ENCODE results near the gene FLAD1. TPM values are rescaled to one million over a fixed set of nuclear protein-coding genes. Genes with fewer than 3 reads are reported as not detected.
A peak's percentile ranks its signal among the peaks of the same experiment; 100 is the strongest.

The FLAD1 gene
- total RNA-seq, 2 donors from 2014 or later: 53.1 to 84.2 TPM

- DNase-seq (ENCODE audit: low spot score) (no peak), ATAC-seq (no peak)
- H3K4me3 Mint-ChIP-seq: no peak overlapping the region
- no peaks in the 10 kb centered on the region for H3K27me3 Mint-ChIP-seq
- H3K9me3 Mint-ChIP-seq: no peaks in the 10 kb centered on the region
- H3K36me3 Mint-ChIP-seq: no peaks in the 10 kb centered on the region
- peaks cover 0 to 18% of the 10 kb centered on the region in 2 donors for H3K4me1 Mint-ChIP-seq (ENCODE audit: low read depth in 2 of 2)
- H3K27ac Mint-ChIP-seq: no peak overlapping the region
Measured at GRCh38 chr1:155022136-155022926, 39.2 kb downstream of the FLAD1 start.

DNA sequence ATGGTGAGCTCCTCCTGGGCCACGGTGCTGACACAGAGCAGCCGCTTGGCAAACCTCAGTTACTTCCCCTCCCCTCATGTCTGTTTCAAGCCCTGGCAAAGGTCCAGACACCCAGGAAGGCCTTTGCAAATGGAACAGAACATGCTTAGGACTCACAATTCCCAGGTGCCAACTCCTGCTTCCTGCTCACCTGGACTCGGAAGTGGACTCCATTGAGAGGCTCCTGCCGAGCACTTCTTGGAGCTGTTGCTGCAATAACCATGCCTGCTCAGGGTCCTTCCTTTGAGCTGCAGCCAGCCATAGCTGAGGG lies 39.7 kb downstream of the FLAD1 start:
- no peak for ATAC-seq
- Mint-ChIP-seq H3K9me3 (no peaks in the 10 kb centered on the region), H3K27me3 (no peaks in the 10 kb centered on the region), H3K36me3 (no peaks in the 10 kb centered on the region), H3K27ac (no peak overlapping the region), H3K4me1 (ENCODE audit: low read depth in 2 of 2) (peaks cover 0 to 14% of the 10 kb centered on the region in 2 donors), H3K4me3 (no peak overlapping the region)
- no peak for DNase-seq (ENCODE audit: low spot score)

DNA sequence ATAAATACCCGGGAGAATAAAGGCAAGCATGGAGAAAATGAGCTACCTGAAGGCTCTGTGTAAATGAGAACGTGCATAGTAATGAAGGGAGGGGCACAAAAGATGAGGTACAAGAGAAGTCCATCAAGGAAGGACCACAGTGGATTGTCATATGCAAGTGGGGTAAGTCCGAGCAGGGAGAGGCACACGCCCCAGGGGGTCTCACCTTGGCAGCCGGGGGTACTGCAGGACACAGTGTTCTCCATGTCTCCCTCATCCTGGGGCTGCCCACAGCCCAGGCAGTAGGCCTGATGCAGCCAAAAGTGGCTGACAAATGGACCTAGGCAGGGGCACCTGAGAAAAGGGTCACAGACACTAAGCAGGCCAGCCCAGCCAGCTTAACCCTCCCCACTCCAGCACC lies 40.5 kb downstream of the FLAD1 start:
- no peak overlapping the region for H3K27ac Mint-ChIP-seq
- H3K27me3 Mint-ChIP-seq: no peaks in the 10 kb centered on the region
- ATAC-seq: peak in 1 of 2 donors; percentile 40
- DNase-seq (ENCODE audit: low spot score): no peak
- H3K36me3 Mint-ChIP-seq: no peaks in the 10 kb centered on the region
- H3K4me3 Mint-ChIP-seq: no peak overlapping the region
- no peaks in the 10 kb centered on the region for H3K9me3 Mint-ChIP-seq
- H3K4me1 Mint-ChIP-seq (ENCODE audit: low read depth in 2 of 2): peaks cover 0 to 13% of the 10 kb centered on the region in 2 donors

DNA sequence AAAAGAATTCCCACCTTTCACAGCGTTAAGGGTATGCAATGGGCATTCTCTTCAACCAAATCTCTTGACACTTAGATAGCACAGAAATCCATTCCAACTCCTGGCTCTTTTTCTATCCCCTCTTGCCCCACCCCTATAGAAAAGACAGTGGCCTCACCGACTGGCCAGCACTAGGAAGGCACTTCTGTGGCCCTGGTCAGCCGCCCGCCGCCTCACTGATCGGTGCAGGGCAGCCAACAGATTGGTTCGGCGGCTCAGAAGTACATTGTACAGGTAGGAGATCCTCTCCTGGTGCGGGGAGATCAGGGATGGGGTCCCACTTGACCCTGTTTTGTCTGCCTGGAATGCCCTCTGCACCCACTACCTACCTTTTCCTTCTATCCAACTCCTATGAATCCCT lies 41.2 kb downstream of the FLAD1 start:
- Mint-ChIP-seq H3K36me3 (no peaks in the 10 kb centered on the region), H3K4me3 (no peak overlapping the region), H3K27me3 (no peaks in the 10 kb centered on the region), H3K4me1 (ENCODE audit: low read depth in 2 of 2) (peaks cover 0 to 12% of the 10 kb centered on the region in 2 donors), H3K9me3 (no peaks in the 10 kb centered on the region), H3K27ac (no peak overlapping the region)
- DNase-seq (ENCODE audit: low spot score): no peak
- no peak for ATAC-seq

DNA sequence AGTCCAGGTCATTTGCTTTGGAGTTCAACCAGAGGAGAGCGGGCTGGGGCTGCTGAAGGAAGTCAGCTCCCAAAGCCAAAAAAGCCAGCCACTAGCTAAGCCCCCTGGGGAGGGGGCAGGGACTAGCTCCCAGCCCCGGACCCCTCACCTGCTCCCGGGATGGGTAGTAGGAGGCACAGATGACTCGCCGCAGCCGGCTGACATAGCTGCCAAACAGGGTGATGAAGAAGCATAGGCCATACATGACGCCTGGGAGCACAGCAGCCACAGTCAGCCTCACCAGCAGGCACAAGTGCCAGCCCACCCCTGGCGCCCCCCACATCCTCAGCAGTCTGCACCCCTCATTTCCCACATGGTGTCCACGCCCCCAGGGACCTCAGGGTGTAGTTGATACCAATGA lies 43.0 kb downstream of the FLAD1 start:
- DNase-seq (ENCODE audit: low spot score) (no peak), ATAC-seq (no peak)
- Mint-ChIP-seq H3K9me3 (no peaks in the 10 kb centered on the region), H3K36me3 (no peaks in the 10 kb centered on the region), H3K4me3 (no peak overlapping the region), H3K27me3 (no peaks in the 10 kb centered on the region), H3K4me1 (ENCODE audit: low read depth in 2 of 2) (peaks cover 0 to 4% of the 10 kb centered on the region in 2 donors), H3K27ac (no peak overlapping the region)

DNA sequence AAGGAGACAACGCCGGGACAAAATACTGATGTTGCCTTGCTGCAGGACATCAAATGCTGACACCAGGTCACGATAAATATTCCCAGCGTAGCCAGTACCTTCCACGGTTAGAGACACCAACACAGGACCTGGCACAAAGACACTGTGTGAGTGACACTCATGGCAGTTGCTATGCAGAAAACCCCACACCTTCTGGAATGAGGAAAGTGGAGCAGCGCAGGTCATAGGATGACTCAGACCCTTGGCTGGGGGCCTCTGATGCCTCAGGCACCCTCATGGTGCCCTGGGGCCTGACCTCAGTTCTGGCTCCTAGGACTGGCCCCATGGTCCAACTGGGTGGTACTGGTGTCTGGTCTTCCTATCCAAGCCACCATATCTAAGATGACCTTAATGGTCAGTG lies 43.4 kb downstream of the FLAD1 start:
- Mint-ChIP-seq H3K9me3 (no peaks in the 10 kb centered on the region), H3K27me3 (no peaks in the 10 kb centered on the region), H3K4me3 (no peak overlapping the region), H3K4me1 (ENCODE audit: low read depth in 2 of 2) (peaks cover 0 to 1% of the 10 kb centered on the region in 2 donors), H3K36me3 (no peaks in the 10 kb centered on the region), H3K27ac (no peak overlapping the region)
- peak in 1 of 2 donors; percentile 26 for ATAC-seq
- DNase-seq (ENCODE audit: low spot score): no peak

DNA sequence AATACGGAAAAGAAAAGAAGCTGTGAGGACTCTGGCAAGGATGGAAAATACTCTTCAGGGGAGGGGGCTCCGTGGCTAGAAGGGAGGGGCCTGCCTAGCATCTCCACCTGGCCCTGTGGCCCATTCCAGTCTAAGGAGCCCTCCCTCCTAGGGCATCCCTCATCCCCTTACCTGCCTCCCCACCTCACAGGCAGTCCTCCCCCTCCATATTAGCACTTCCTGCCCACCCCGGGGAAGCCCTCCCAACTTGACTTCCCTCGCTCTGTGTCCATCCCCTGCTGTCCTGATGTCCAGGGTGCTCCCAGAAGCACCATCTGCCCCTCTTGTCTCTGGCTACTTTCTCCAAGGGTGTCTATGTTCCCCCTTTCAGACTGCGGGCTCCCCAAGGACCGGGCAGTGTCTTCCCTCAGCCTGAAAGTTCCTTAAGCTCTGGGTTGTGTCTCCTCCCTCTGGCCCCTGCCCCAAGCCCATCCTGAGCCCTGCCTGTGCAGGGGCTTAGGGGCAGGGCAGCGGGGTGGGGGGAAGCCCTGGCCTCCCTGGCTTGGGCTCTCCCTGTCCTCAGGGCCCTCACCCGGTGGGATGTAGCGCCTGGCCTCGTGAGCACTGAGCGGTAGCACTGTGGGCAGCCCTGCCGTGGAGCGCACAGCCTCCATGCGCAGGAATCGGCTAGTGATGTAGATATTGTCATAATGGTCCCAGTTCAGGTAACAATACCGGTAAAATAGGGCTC lies 46.5 kb downstream of the FLAD1 start:
- no peaks in the 10 kb centered on the region for H3K4me1 Mint-ChIP-seq (ENCODE audit: low read depth in 2 of 2)
- H3K4me3 Mint-ChIP-seq: no peak overlapping the region
- no peak overlapping the region for H3K27ac Mint-ChIP-seq
- no peaks in the 10 kb centered on the region for H3K27me3 Mint-ChIP-seq
- no peaks in the 10 kb centered on the region for H3K36me3 Mint-ChIP-seq
- DNase-seq (ENCODE audit: low spot score): no peak
- no peaks in the 10 kb centered on the region for H3K9me3 Mint-ChIP-seq
- no peak for ATAC-seq

- ATAC-seq (no peak), DNase-seq (ENCODE audit: low spot score) (no peak)
- H3K9me3 Mint-ChIP-seq: no peaks in the 10 kb centered on the region
- no peaks in the 10 kb centered on the region for H3K4me1 Mint-ChIP-seq (ENCODE audit: low read depth in 2 of 2)
- no peaks in the 10 kb centered on the region for H3K27me3 Mint-ChIP-seq
- no peak overlapping the region for H3K27ac Mint-ChIP-seq
- H3K36me3 Mint-ChIP-seq: no peaks in the 10 kb centered on the region
- H3K4me3 Mint-ChIP-seq: no peak overlapping the region
Measured at GRCh38 chr1:155030243-155030795, 47.2 kb downstream of the FLAD1 start.

DNA sequence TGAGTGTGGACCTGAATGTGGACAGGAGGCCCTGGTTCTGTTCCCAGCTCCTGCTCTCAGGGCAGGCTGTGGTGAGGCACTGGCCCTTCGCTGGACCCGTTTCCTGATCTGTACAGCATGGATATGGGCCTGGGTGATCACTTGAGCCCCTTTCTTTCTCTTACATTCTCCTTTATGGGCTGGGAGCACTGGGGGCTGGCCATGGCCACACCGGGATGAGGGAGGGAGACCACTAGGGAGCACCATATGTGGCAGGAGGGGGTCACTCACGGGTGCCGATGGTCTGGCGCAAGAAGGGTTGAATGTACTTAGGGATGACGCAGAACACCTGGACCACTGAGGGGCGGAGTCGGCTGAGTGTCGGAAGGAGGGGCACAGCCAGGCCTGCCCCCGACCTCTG lies 47.8 kb downstream of the FLAD1 start:
- ATAC-seq: no peak

GRCh38 chr1:155032886-155033285 lies 49.7 kb downstream of the FLAD1 start:
- H3K4me1 Mint-ChIP-seq (ENCODE audit: low read depth in 2 of 2): no peaks in the 10 kb centered on the region
- no peaks in the 10 kb centered on the region for H3K9me3 Mint-ChIP-seq
- no peak overlapping the region for H3K27ac Mint-ChIP-seq
- no peak overlapping the region for H3K4me3 Mint-ChIP-seq
- no peak for DNase-seq (ENCODE audit: low spot score)
- no peak for ATAC-seq
- H3K27me3 Mint-ChIP-seq: peaks cover 0 to 2% of the 10 kb centered on the region in 2 donors
- H3K36me3 Mint-ChIP-seq: no peaks in the 10 kb centered on the region

More for the DNA sequence above, 47.8 kb downstream of the FLAD1 start:
- Mint-ChIP-seq H3K27ac (no peak overlapping the region), H3K36me3 (no peaks in the 10 kb centered on the region), H3K27me3 (no peaks in the 10 kb centered on the region), H3K4me1 (ENCODE audit: low read depth in 2 of 2) (no peaks in the 10 kb centered on the region), H3K9me3 (no peaks in the 10 kb centered on the region), H3K4me3 (no peak overlapping the region)
- DNase-seq (ENCODE audit: low spot score): no peak

- peaks cover 0 to 4% of the 10 kb centered on the region in 2 donors for H3K27me3 Mint-ChIP-seq
- no peaks in the 10 kb centered on the region for H3K4me1 Mint-ChIP-seq (ENCODE audit: low read depth in 2 of 2)
- no peak within 1 kb of the TSS for H3K27ac Mint-ChIP-seq
- H3K36me3 Mint-ChIP-seq: no peaks in the 10 kb centered on the region
- ATAC-seq: no peak
- no peak for DNase-seq (ENCODE audit: low spot score)
- H3K4me3 Mint-ChIP-seq: no peak within 1 kb of the TSS
- H3K9me3 Mint-ChIP-seq: no peaks in the 10 kb centered on the region
Measured at GRCh38 chr1:155033524-155033923, 50.4 kb downstream of the FLAD1 start, which contains the start of the genes DCST1 and DCST2. Gene DCST1 (plus strand): TSS chr1:155033824. CDS start chr1:155034037, 213 bp downstream. Gene DCST2 (minus strand): TSS chr1:155033781. CDS start chr1:155033701, 80 bp downstream.

DNA sequence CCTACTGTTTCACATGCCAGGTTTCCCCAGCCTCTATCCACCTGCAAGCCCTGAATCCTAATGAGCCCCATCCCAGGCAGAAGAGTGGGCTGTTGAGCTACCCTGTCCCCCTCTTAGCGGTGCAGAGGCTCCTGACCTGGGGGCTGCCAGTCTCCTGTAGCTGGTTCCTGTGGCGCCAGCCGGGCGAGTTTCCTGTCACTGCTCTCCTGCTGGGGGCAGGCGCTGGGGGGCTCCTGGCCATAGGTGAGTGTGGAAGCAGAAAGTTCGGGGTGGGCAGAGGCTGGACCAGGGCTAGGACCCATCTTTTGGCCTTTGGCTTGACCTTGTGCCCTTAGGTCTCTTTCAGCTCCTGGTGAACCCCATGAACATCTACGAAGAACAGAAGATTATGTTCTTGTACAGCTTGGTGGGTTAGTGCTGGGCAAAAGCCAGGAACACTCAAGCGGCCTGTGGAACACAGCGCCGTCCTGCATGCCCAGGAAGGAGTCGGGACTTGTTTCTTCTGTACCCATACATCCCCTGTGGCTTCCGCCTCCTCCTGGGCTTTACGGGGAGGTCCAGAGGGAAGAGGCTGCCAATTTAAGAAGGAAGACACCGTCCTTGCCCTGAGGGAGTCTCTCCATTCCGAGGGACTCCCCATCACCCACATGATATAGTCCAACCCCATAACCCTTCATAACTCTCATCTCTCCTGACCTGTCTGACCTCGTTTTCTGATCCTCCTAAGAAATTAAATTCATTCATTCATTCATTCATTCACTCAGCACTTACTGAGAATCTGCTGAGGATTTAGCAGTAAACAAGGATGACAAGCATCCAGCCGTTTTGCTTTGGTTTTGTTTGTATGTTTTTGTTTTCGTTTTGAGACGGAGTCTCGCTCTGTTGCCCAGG lies 51.4 kb downstream of the FLAD1 start:
- Mint-ChIP-seq H3K27ac (no peak overlapping the region), H3K4me1 (ENCODE audit: low read depth in 2 of 2) (no peaks in the 10 kb centered on the region), H3K9me3 (no peaks in the 10 kb centered on the region), H3K36me3 (no peaks in the 10 kb centered on the region), H3K27me3 (peaks cover 0 to 6% of the 10 kb centered on the region in 2 donors), H3K4me3 (no peak overlapping the region)
- DNase-seq (ENCODE audit: low spot score) (no peak), ATAC-seq (peak in 1 of 2 donors; percentile 3)

DNA sequence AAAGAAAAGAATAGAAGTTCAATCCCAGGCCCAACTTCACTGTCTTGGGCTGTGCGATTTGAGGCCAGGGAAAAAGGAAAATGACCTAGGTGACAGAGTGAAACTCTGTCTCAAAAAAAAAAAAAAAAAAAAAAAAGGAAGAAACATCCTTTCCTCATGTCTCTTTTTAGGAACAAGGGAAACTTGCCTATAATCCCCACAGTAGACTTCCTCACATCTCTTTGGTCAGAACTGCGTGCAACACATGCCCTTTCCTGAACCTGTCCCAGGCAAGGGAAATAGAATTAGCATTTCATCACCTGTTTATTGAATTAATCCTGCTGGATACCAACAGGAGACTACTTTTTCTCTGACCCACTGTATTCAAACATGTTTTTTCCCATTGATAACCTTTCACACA lies 52.8 kb downstream of the FLAD1 start:
- no peaks in the 10 kb centered on the region for H3K9me3 Mint-ChIP-seq
- ATAC-seq: no peak
- H3K27me3 Mint-ChIP-seq: peaks cover 0 to 6% of the 10 kb centered on the region in 2 donors
- no peak overlapping the region for H3K27ac Mint-ChIP-seq
- H3K4me1 Mint-ChIP-seq (ENCODE audit: low read depth in 2 of 2): no peaks in the 10 kb centered on the region
- no peak for DNase-seq (ENCODE audit: low spot score)
- no peaks in the 10 kb centered on the region for H3K36me3 Mint-ChIP-seq
- no peak overlapping the region for H3K4me3 Mint-ChIP-seq
